GM12878 (cell line): Measurements from ENCODE around the gene PPP6R2. TPM values are rescaled to one million over a fixed set of nuclear protein-coding genes. Genes with fewer than 3 reads are reported as not detected.
A peak's percentile ranks its signal among the peaks of the same experiment; 100 is the strongest.

ENCODE experiments used
- BHLHE40 ChIP-seq, 2 experiments: fragments of 450-650 bp in 1 of 2; IDR thresholded peaks; 2 replicates each; pipeline ENCODE4 v1.6.1; 2011 to 2017; ENCODE audit warnings: low read depth in 2 of 2, borderline replicate concordance in 1 of 2, improper control_type of control experiment in 1 of 2, low read length in 1 of 2, mild to moderate bottlenecking in 1 of 2
- CHD2 ChIP-seq: IDR thresholded peaks from 2 replicates; pipeline ENCODE4 v1.6.1; 2011; ENCODE audit warnings: low read depth, low read length, improper control_type of control experiment, borderline replicate concordance
- EGR1 ChIP-seq, 2 experiments: IDR thresholded peaks; 1 replicate in 1 of 2; 2 replicates in 1 of 2; pipeline ENCODE4 v1.6.1; 2011 to 2012; ENCODE audit warnings: low read depth in 2 of 2, low read length in 2 of 2, borderline replicate concordance in 1 of 2, mild to moderate bottlenecking in 1 of 2, moderate library complexity in 1 of 2
- IKZF1 ChIP-seq: fragments of 450-650 bp; conservative IDR thresholded peaks from 2 replicates; pipeline ENCODE4 v1.6.1; 2017; ENCODE audit warnings: antibody characterized with exemption, mild to moderate bottlenecking
- IRF4 ChIP-seq: IDR thresholded peaks from 2 replicates; pipeline ENCODE4 v1.6.1; 2011; ENCODE audit warnings: low read depth, low read length
- KDM1A ChIP-seq: fragments of 200-600 bp; sonication (generic); IDR thresholded peaks from 2 replicates; pipeline ENCODE4 v1.6.1; 2016; ENCODE audit warnings: borderline replicate concordance
- LARP7 ChIP-seq: fragments of 450-650 bp; IDR thresholded peaks from 2 replicates; pipeline ENCODE4 v1.6.1; 2017; ENCODE audit warnings: mild to moderate bottlenecking
- MYB ChIP-seq: fragments of 150-350 bp; IDR thresholded peaks from 2 replicates; pipeline ENCODE4 v1.6.1; 2014; ENCODE audit warnings: mild to moderate bottlenecking, low read depth, low read length, borderline replicate concordance
- NFIC ChIP-seq: IDR thresholded peaks from 2 replicates; pipeline ENCODE4 v1.6.1; 2012; ENCODE audit warnings: low read depth, mild to moderate bottlenecking, inconsistent platforms, low read length, moderate library complexity
- NFYB ChIP-seq: IDR thresholded peaks from 2 replicates; pipeline ENCODE4 v1.6.1; 2011; ENCODE audit warnings: low read depth, mild to moderate bottlenecking, low read length, improper control_type of control experiment, moderate library complexity; ENCODE audit not compliant: insufficient read depth
- NKRF ChIP-seq: fragments of 450-650 bp; conservative IDR thresholded peaks from 2 replicates; pipeline ENCODE4 v1.6.1; 2017; ENCODE audit warnings: mild to moderate bottlenecking, moderate library complexity
- NR2C1 ChIP-seq: fragments of 450-650 bp; IDR thresholded peaks from 2 replicates; pipeline ENCODE4 v1.6.1; 2017; ENCODE audit warnings: antibody characterized with exemption, mild to moderate bottlenecking, moderate library complexity
- NR2F1 ChIP-seq: fragments of 450-650 bp; conservative IDR thresholded peaks from 2 replicates; pipeline ENCODE4 v1.6.1; 2017; ENCODE audit warnings: mild to moderate bottlenecking
- POLR2A ChIP-seq: IDR thresholded peaks from 2 replicates; pipeline ENCODE4 v1.6.1; 2011; ENCODE audit warnings: low read depth, mild to moderate bottlenecking, low read length
- RAD21 ChIP-seq: IDR thresholded peaks from 2 replicates; pipeline ENCODE4 v1.6.1; 2011; ENCODE audit warnings: mild to moderate bottlenecking, low read depth, low read length, moderate library complexity; ENCODE audit not compliant: insufficient read depth
- RFX5 ChIP-seq: IDR thresholded peaks from 2 replicates; pipeline ENCODE4 v1.6.1; 2011; ENCODE audit warnings: low read depth, low read length, improper control_type of control experiment
- RUNX3 ChIP-seq: IDR thresholded peaks from 2 replicates; pipeline ENCODE4 v1.6.1; 2012; ENCODE audit warnings: low read length, inconsistent platforms
- SMAD5 ChIP-seq: IDR thresholded peaks from 2 replicates; pipeline ENCODE4 v1.6.1; 2016; ENCODE audit warnings: antibody characterized with exemption, low read depth
- SREBF1 ChIP-seq: IDR thresholded peaks from 2 replicates; pipeline ENCODE4 v1.6.1; 2012; ENCODE audit warnings: mild to moderate bottlenecking, low read length
- SRF ChIP-seq, 2 experiments: IDR thresholded peaks; 2 replicates each; pipeline ENCODE4 v1.6.1; 2011; ENCODE audit warnings: low read depth in 2 of 2, low read length in 2 of 2, mild to moderate bottlenecking in 1 of 2, moderate library complexity in 1 of 2
- TAF1 ChIP-seq: IDR thresholded peaks from 2 replicates; pipeline ENCODE4 v1.6.1; 2011; ENCODE audit warnings: mild to moderate bottlenecking, low read depth, low read length, borderline replicate concordance
- TCF12 ChIP-seq: IDR thresholded peaks from 2 replicates; pipeline ENCODE4 v1.6.1; 2011; ENCODE audit warnings: low read depth, mild to moderate bottlenecking, low read length
- USF2 ChIP-seq: IDR thresholded peaks from 2 replicates; pipeline ENCODE4 v1.6.1; 2011; ENCODE audit warnings: low read depth, low read length, improper control_type of control experiment, borderline replicate concordance
- ZNF274 ChIP-seq: IDR thresholded peaks from one replicate; pipeline ENCODE4 v1.8.0; 2011; ENCODE audit not compliant: insufficient read length, insufficient read depth
- ZNF687 ChIP-seq: fragments of 450-650 bp; IDR thresholded peaks from 2 replicates; pipeline ENCODE4 v1.6.1; 2017; ENCODE audit warnings: mild to moderate bottlenecking, moderate library complexity
- polyA plus RNA-seq, 11 experiments: library from polyadenylated mRNA; depleted of rRNA in 4 of 11; unstranded in 6 of 11; stranded (reverse) in 5 of 11; fragments of >200 nt; fragmentation: Nextera tagmentation in 4 of 11; fragmentation: Illumina TruSeq in 1 of 11; extraction: Ambion mirVana in 4 of 11; extraction: Trizol in 1 of 11; gene quantifications; 1 replicate in 1 of 11; 2 replicates in 10 of 11; pipeline versions ENCODE4 v1.2.1 to v1.2.3, GENCODE V29; 2011 to 2016; ENCODE audit warnings: inconsistent platforms in 2 of 11, missing spikeins in 2 of 11, low read depth in 1 of 11
- total RNA-seq, 4 experiments: library from RNA; depleted of rRNA in 3 of 4; stranded (reverse); fragments of >200 nt in 3 of 4; fragmentation: Illumina TruSeq in 1 of 4; extraction: Trizol in 1 of 4; gene quantifications; 2 replicates each; pipeline versions ENCODE4 v1.2.1 to v1.2.3, GENCODE V29; 2013 to 2021

Gene PPP6R2
- total and polyA plus RNA-seq, 10 of the 15 experiments (the other 5 are each of a cell fraction or from before 2014, with no cell fraction given) = 0.29 to 52.6 (median 25.4) TPM

- TF ChIP-seq NKRF (peak; percentile 62), BHLHE40 (IDR thresholded peaks at IDR 0.05; ENCODE audit: borderline replicate concordance in 1 of 2, low read depth in 2 of 2, low read length in 1 of 2) (peak in 1 of 2 experiments; percentile 59; a peak in 2 of 4 replicates), SRF (IDR thresholded peaks at IDR 0.05; ENCODE audit: low read depth in 2 of 2, low read length in 2 of 2) (0 out of 4 replicates have a peak, but pooled peaks of 1 of the 2 experiments have one; percentile 51), POLR2A (peak; percentile 84), NFIC (no peak), RFX5 (no peak), IRF4 (no peak), TCF12 (peak; percentile 45; the same call in 1 of the 2 replicates), SMAD5 (no peak), CHD2 (peak; percentile 11; the same call in 1 of the 2 replicates), TAF1 (peak; percentile 62; the same call in 1 of the 2 replicates), ZNF687 (peak; percentile 82; the same call in 1 of the 2 replicates), USF2 (no peak), KDM1A (no peak), LARP7 (peak; percentile 92), MYB (no peak), IKZF1 (peak; percentile 92), EGR1 (IDR thresholded peaks at IDR 0.05; ENCODE audit: borderline replicate concordance in 1 of 2, low read depth in 2 of 2, low read length in 2 of 2) (peak in 1 of 2 experiments; percentile 96; a peak in 2 of 3 replicates), RAD21 (peak; percentile 74), NR2C1 (peak; percentile 30; the same call in 1 of the 2 replicates), NR2F1 (peak; percentile 80; the same call in 1 of the 2 replicates), RUNX3 (no peak; the same call in 1 of the 2 replicates), NFYB (no peak), SREBF1 (no peak), ZNF274 (no peak)
Measured at GRCh38 chr22:50326956-50327710, 16.0 kb upstream of the PPP6R2 start, which contains the start of gene DENND6B (continued).
